Trophoblast cell (in vitro differentiated cells and primary cell): ENCODE measurements around the gene RAD51B.

Experiments used
- DNase-seq, 2 donors: peaks; one replicate each; pipeline ENCODE4 v3.0.0-alpha.2; 2016
- H2AFZ ChIP-seq: 2 replicates; pipeline ENCODE4 v1.6.1; 2013; ENCODE audit warnings: low read length, moderate library complexity, mild to moderate bottlenecking; ENCODE audit not compliant: insufficient read depth, poor library complexity
- H2AK5ac ChIP-seq: 2 replicates; pipeline ENCODE4 v1.6.1; 2013; ENCODE audit warnings: mild to moderate bottlenecking, low read length
- H2BK120ac ChIP-seq: 2 replicates; pipeline ENCODE4 v1.6.1; 2013; ENCODE audit warnings: low read length, mild to moderate bottlenecking, moderate library complexity; ENCODE audit not compliant: insufficient read depth, poor library complexity
- H2BK12ac ChIP-seq: 2 replicates; pipeline ENCODE4 v1.6.1; 2013; ENCODE audit warnings: mild to moderate bottlenecking, low read length, moderate library complexity
- H2BK5ac ChIP-seq: 2 replicates; pipeline ENCODE4 v1.6.1; 2013; ENCODE audit warnings: low read length, low read depth, moderate library complexity, mild to moderate bottlenecking; ENCODE audit not compliant: poor library complexity
- H3K14ac ChIP-seq: 2 replicates; pipeline ENCODE4 v1.6.1; 2013; ENCODE audit warnings: mild to moderate bottlenecking, low read length
- H3K18ac ChIP-seq: 2 replicates; pipeline ENCODE4 v1.6.1; 2013; ENCODE audit warnings: mild to moderate bottlenecking, low read length
- H3K23ac ChIP-seq: 2 replicates; pipeline ENCODE4 v1.6.1; 2013; ENCODE audit warnings: low read length
- H3K27ac ChIP-seq: 2 replicates; pipeline ENCODE4 v1.5.1; 2013; ENCODE audit warnings: low read depth, mild to moderate bottlenecking, inconsistent platforms, low read length, moderate library complexity
- H3K27me3 ChIP-seq: 2 replicates; pipeline ENCODE4 v1.6.1; 2013; ENCODE audit warnings: inconsistent platforms, mild to moderate bottlenecking, low read length, moderate library complexity; ENCODE audit not compliant: insufficient read depth
- H3K36me3 ChIP-seq, 2 experiments: 1 replicate in 1 of 2; 2 replicates in 1 of 2; pipeline ENCODE4 v1.6.1; 2013; ENCODE audit warnings: low read length in 2 of 2, mild to moderate bottlenecking in 2 of 2, moderate library complexity in 1 of 2; ENCODE audit not compliant: insufficient read depth in 2 of 2, control insufficient read depth in 1 of 2
- H3K4ac ChIP-seq: 2 replicates; pipeline ENCODE4 v1.6.1; 2013; ENCODE audit warnings: low read depth, mild to moderate bottlenecking, low read length, moderate library complexity
- H3K4me1 ChIP-seq, 2 experiments: 1 replicate in 1 of 2; 2 replicates in 1 of 2; pipeline ENCODE4 v1.6.1; 2013; ENCODE audit warnings: low read length in 2 of 2, mild to moderate bottlenecking in 2 of 2, moderate library complexity in 1 of 2; ENCODE audit not compliant: insufficient read depth in 2 of 2, control insufficient read depth in 1 of 2
- H3K4me2 ChIP-seq: 2 replicates; pipeline ENCODE4 v1.6.1; 2013; ENCODE audit warnings: inconsistent platforms, mild to moderate bottlenecking, low read length, moderate library complexity
- H3K4me3 ChIP-seq: 2 replicates; pipeline ENCODE4 v1.5.1; 2013; ENCODE audit warnings: mild to moderate bottlenecking, low read depth, low read length, inconsistent platforms
- H3K79me1 ChIP-seq: one replicate; pipeline ENCODE4 v1.6.1; 2013; ENCODE audit warnings: low read length
- H3K79me2 ChIP-seq: 2 replicates; pipeline ENCODE4 v1.6.1; 2013; ENCODE audit warnings: low read length, mild to moderate bottlenecking; ENCODE audit not compliant: control insufficient read depth, insufficient read depth, poor library complexity
- H3K9ac ChIP-seq: 2 replicates; pipeline ENCODE4 v1.6.1; 2013; ENCODE audit warnings: mild to moderate bottlenecking, low read length
- H3K9me3 ChIP-seq: 2 replicates; pipeline ENCODE4 v1.6.1; 2013; ENCODE audit warnings: low read depth, mild to moderate bottlenecking, control low read depth, inconsistent platforms, low read length; ENCODE audit not compliant: insufficient read depth
- H4K12ac ChIP-seq: 2 replicates; pipeline ENCODE4 v1.6.1; 2013; ENCODE audit warnings: low read depth, mild to moderate bottlenecking, low read length, moderate library complexity
- H4K8ac ChIP-seq: 2 replicates; pipeline ENCODE4 v1.6.1; 2013; ENCODE audit warnings: low read depth, mild to moderate bottlenecking, low read length, moderate library complexity
- H4K91ac ChIP-seq: one replicate; pipeline ENCODE4 v1.6.1; 2013; ENCODE audit warnings: low read depth, mild to moderate bottlenecking, low read length, moderate library complexity
- WGBS: extraction: QIAGEN DNeasy Blood & Tissue Kit; methylation state at CpG from one replicate; pipeline ENCODE4 v1.1.7; 2013; ENCODE audit warnings: missing lambda C conversion rate; ENCODE audit not compliant: insufficient read length, insufficient coverage; ENCODE audit errors: extremely low coverage; 5-methylcytosine and 5-hydroxymethylcytosine counted together

The RAD51B gene

DNA sequence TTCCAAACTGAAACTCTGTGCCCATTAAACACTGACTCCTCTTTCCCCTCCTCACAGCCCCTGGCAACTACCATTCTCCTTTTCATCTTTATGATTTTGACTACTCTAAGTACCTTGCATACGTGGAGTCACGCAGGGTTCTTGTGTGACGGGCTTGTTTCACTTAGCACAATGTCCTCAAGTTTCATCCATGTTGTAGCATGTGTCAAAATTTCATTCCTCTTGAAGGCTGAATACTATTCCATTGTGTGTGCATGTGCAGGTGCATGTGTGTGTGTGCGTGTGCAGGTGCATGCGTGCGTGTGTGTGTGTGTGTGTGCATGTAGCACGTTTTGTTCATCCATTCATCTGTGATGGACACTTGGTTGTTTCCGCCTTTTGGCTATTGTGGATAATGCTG lies 867.1 kb downstream of the RAD51B start:
- Histone ChIP-seq H4K91ac (peak overlapping the region; percentile 90), H3K14ac (peak overlapping the region; percentile 78), H3K79me1 (peaks cover 53% of the 10 kb centered on the region), H3K4me1 (peaks cover 38 to 41% of the 10 kb centered on the region in 2 experiments), H2BK12ac (peak overlapping the region; percentile 94), H3K9ac (no peak overlapping the region), H3K4ac (no peak overlapping the region), H3K79me2 (peaks cover 16% of the 10 kb centered on the region), H2AFZ (no peak overlapping the region), H3K9me3 (peaks cover 2% of the 10 kb centered on the region), H2BK5ac (peak overlapping the region; percentile 54), H3K4me2 (no peak overlapping the region), H2BK120ac (peak overlapping the region; percentile 74), H3K23ac (no peak overlapping the region), H3K27me3 (no peaks in the 10 kb centered on the region), H2AK5ac (peak overlapping the region; percentile 59), H3K4me3 (no peak overlapping the region), H4K12ac (no peak overlapping the region), H3K36me3 (no peaks in the 10 kb centered on the region), H4K8ac (no peak overlapping the region), H3K18ac (peak overlapping the region; percentile 83), H3K27ac (peak overlapping the region; percentile 95)
- WGBS: no CpG with 5 or more reads among the region's 8 CpGs
- DNase-seq: no peak

DNA sequence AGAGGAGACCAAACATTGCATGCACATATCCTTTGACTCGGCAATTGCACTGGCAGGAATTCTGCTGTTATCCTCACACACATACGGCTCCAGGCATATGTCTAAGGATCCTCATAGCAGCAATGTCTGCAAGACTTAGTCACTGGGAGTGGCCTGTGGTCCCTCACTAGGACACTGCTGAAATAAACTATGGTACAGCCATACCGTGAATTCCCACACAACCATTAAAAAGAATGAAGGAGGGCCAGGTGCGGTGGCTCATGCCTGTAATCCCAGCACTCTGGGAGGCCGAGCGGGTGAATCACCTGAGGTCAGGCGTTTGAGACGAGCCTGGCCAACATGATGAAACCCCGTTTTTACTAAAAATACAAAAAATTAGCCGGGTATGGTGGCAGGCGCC lies 868.2 kb downstream of the RAD51B start:
- Histone ChIP-seq H3K4me3 (no peak overlapping the region), H4K12ac (no peak overlapping the region), H3K79me2 (peaks cover 16% of the 10 kb centered on the region), H2BK120ac (no peak overlapping the region), H4K91ac (peak overlapping the region; percentile 44), H3K4ac (no peak overlapping the region), H3K4me1 (peaks cover 38 to 41% of the 10 kb centered on the region in 2 experiments), H3K79me1 (peaks cover 48% of the 10 kb centered on the region), H3K27ac (peak overlapping the region; percentile 89), H2BK5ac (no peak overlapping the region), H2BK12ac (no peak overlapping the region), H3K18ac (no peak overlapping the region), H3K4me2 (no peak overlapping the region), H2AK5ac (no peak overlapping the region), H3K36me3 (no peaks in the 10 kb centered on the region), H3K9ac (no peak overlapping the region), H3K14ac (no peak overlapping the region), H4K8ac (no peak overlapping the region), H3K9me3 (peaks cover 2% of the 10 kb centered on the region), H3K27me3 (no peaks in the 10 kb centered on the region), H2AFZ (no peak overlapping the region), H3K23ac (no peak overlapping the region)
- no CpG with 5 or more reads among the region's 11 CpGs for WGBS
- DNase-seq: peak; percentile 97

DNA sequence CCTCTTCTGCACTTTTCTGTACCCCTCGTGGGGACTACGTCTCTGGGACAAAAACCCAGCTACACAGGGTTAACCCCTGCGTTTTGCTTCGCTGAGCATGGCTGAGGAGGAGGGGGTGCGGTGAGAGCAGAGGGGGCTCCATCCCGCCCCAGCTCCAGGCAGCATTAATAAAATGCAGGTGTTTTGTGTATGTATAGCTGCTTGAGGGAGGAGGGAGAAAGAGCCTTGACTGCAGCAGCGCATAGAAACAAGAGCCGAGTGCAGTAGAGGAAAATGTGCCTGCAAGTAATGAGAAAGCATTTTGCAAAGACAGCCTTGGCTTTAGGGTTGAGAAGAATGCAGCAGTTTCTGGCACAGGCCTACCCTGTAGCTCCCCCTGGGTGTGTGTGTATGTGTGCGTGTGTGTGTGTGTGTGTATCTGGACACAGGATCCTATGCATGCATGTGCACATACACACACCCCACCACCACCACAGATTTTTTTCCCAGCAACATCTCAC lies 869.3 kb downstream of the RAD51B start:
- Histone ChIP-seq H3K14ac (peak overlapping the region; percentile 79), H3K18ac (peak overlapping the region; percentile 88), H2BK5ac (peak overlapping the region; percentile 76), H3K79me2 (peaks cover 12% of the 10 kb centered on the region), H3K27ac (peak overlapping the region; percentile 64), H3K36me3 (no peaks in the 10 kb centered on the region), H3K4ac (peak overlapping the region; percentile 67), H3K23ac (no peak overlapping the region), H2AK5ac (peak overlapping the region; percentile 87), H3K4me3 (no peak overlapping the region), H4K8ac (peak overlapping the region; percentile 24), H4K91ac (peak overlapping the region; percentile 89), H3K79me1 (peaks cover 39% of the 10 kb centered on the region), H2BK12ac (peak overlapping the region; percentile 98), H2AFZ (no peak overlapping the region), H3K4me2 (no peak overlapping the region), H2BK120ac (peak overlapping the region; percentile 89), H3K9ac (no peak overlapping the region), H3K4me1 (peaks cover 32 to 35% of the 10 kb centered on the region in 2 experiments), H4K12ac (no peak overlapping the region), H3K27me3 (no peaks in the 10 kb centered on the region), H3K9me3 (peaks cover 2% of the 10 kb centered on the region)
- WGBS: no CpG with 5 or more reads among the region's 9 CpGs
- DNase-seq: peak in 1 of 2 donors; percentile 37

DNA sequence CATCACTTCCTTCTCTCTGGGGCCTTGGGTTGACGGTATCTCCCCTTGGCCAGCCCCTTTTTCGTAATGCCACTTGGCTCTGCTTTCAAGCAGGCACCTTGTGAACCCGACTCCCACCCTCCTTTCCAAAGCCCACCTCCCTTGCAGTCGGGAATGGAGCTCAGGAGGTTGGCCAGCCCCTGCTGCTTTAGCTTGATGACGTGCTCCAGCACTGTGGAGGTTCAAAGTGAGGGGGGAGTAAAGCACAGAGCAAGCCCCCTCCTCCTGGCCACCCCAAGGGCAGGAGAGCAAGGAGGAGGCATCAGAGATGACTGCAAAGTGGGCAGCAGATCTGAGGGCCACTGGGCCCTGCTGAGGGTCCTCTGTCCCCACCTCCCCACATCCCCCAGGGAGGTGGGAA lies 869.9 kb downstream of the RAD51B start:
- peak overlapping the region; percentile 24 for H4K8ac ChIP-seq
- H2BK5ac ChIP-seq: peak overlapping the region; percentile 14
- H3K14ac ChIP-seq: peak overlapping the region; percentile 79
- H4K12ac ChIP-seq: no peak overlapping the region
- peak overlapping the region; percentile 49 for H3K4ac ChIP-seq
- peak overlapping the region; percentile 88 for H3K18ac ChIP-seq
- H3K27ac ChIP-seq: no peak overlapping the region
- H3K4me1 ChIP-seq: peaks cover 27 to 30% of the 10 kb centered on the region in 2 experiments
- no peak overlapping the region for H3K23ac ChIP-seq
- peak overlapping the region; percentile 74 for H4K91ac ChIP-seq
- H2AFZ ChIP-seq: no peak overlapping the region
- peaks cover 8% of the 10 kb centered on the region for H3K79me2 ChIP-seq
- H2AK5ac ChIP-seq: peak overlapping the region; percentile 70
- no peak overlapping the region for H3K4me2 ChIP-seq
- no peak for DNase-seq
- peak overlapping the region; percentile 98 for H2BK12ac ChIP-seq
- no peak overlapping the region for H3K9ac ChIP-seq
- peaks cover 2% of the 10 kb centered on the region for H3K9me3 ChIP-seq
- H2BK120ac ChIP-seq: peak overlapping the region; percentile 73
- no peak overlapping the region for H3K4me3 ChIP-seq
- peaks cover 33% of the 10 kb centered on the region for H3K79me1 ChIP-seq
- no peaks in the 10 kb centered on the region for H3K27me3 ChIP-seq
- no peaks in the 10 kb centered on the region for H3K36me3 ChIP-seq
- no CpG with 5 or more reads among the region's 5 CpGs for WGBS
